Eye (tissue), 1 donor: ENCODE results near the gene TSPAN9.
A peak's percentile ranks its signal among the peaks of the same experiment; 100 is the strongest.

Source experiments
- DNase-seq: peaks from one replicate; pipeline ENCODE4 v3.0.0-alpha.2; 2015

Gene TSPAN9

DNA sequence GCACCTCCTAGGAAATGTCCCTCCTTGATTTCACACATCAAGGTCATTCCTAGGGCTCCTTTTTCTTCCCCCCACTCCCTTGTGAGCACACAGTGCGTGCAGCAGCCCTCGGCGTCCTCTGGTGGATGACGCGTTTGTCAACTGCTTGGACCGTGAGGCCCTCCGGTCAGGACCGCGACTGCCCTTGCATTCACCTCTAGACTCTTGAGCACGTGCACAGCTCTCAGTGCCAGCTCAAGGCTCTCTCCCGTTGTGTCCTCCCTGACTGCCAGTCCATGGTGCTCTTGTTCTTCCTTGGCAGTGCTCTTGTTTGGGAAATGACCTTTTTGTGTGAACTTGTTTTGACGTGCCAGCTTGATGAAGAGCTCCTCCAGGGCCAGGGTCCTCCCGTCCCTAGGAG, 67.9 kb downstream of the TSPAN9 start:
- peak; percentile 51 for DNase-seq

DNA sequence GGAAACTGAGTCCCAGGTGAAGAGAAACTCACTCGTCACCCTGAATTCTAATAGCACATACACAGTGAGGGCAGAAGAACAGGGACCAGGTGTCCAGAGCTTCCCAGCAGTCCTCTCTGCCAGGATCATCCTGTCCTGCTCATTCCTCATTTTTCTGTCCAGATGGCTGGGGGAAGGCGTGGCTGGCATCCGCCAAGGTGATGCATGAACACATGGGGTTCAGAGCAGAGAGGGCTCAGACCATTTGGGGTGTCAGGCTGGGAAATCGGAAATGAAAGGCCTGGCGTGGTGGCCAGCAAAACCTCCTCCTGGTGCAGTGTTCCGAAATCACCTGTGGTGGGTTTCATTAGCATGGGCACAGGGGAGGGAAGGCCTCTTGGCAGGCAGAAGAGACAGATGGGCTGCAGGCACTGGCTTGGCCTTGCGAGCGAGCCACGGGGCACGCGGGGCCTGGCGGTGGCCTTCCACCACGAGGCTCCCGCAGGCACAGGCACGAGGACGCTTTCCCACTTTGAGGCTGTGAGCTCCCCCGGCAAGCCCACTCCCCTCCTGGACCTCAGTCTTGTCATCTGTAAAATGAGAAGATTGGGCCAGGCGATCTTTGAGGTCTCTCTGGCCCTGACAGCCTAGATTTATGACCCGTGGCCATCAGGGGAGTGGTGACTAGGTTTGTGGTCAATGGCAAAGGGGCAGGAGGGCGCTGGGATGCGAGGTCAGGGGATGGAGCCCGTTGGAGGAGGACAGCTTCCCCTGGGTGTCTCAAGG, 68.5 kb downstream of the TSPAN9 start:
- DNase-seq, result no peak

DNA sequence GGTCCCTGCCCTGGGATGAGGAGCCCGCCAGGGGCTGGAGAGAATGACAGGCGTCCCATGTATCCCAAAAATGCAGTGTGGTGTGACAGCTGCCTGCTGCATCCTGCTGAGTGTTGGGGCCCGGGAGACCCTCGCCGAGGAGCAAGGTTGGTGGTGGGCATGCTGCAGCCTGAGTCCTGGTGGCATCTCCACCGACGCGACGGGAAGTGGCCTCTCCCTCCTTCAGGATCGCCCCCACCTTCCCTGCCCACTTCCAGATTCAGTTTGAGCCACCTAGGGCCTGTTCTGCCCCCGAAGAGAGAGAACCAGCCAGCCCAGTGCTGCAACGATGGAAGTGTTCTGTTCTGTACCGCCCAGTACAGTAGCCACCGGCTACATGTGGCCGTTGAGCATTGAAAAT, 70.1 kb downstream of the TSPAN9 start:
- no peak for DNase-seq

DNA sequence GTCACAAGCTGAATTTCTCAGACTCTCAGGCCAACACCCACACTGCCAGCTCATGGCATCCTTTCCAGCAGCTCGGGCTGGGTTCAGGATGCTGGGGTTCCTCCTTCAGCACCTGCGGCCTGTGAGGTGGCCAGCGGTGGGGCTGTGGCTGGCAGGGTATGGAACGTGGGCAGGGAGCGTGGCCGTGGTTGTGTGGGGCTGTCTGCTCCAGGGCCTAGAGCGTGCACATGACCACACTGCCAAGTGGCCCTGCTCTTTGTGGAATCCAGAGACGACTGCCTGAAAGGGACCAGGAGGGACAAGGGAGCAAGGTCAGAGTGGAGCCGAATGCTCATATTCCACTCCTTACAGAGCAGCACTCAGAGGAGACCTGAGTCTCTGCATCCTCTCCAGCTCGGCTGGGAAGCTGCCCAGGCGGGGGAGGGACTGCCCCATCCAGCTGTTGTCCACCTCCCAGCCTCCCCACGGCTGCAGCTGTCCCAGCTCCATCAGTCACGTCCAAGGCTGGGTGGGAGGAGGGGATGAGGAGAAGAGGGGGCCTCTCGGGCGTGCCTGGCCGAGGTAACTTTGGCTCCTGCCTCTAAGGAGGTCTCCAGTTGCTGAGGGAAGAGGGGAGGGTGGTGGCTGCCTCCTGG, 71.3 kb downstream of the TSPAN9 start:
- peak; percentile 52 for DNase-seq

DNA sequence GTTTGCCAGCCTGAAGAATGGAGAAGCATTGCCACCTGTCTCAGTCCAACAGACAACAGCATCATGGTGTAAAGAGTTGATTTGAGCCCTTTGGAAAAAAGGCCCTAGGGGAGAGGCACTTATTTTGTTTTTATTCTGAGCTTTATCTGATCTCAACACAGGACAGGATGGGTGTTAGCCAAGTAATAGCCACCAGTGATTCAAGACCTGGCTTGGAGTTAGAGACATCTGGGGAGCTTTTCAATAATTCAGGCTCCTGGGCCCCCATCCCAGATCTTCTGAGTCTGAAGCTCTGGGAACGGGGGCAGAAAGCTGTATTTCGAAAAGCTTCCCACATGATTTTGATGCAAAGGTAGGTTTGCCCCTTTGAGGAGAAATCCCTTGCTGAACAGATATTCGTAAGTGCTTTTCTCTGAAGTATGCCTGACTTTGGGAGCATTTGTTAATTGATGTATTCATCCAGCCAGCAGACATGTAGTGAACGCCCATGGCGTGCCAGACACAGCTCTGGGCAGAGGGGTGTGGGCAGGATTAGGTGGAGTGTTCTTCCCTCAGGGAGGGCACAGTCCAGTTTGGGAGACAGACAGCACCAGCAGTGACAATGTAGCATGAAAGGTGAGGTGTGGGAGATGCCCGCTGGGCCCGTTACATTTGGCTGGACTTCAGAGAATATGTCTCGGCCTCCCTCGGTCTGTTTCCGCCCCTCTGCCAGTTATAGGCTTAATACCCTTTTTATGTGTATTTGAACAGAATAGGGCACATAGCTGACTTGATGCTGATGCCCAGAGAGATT, 72.5 kb downstream of the TSPAN9 start:
- DNase-seq, result no peak

DNA sequence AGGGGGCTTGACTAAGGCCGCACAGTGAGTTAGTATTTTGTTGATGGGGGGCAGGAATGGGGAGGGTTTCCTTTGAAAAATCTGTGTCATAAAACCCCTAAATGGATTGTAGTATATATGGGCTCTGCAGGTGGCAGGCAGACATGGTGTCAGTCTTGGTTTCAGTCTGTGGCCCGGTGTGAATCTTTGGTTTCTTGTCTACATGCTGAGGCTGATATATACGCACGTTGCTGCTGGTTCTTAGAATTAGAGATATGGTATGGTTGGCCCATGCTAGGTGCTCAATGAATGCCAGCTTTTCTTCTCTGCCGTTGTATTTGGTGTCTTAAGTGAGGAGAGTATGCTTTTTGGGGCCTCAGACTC, 73.1 kb downstream of the TSPAN9 start:
- DNase-seq, result no peak

DNA sequence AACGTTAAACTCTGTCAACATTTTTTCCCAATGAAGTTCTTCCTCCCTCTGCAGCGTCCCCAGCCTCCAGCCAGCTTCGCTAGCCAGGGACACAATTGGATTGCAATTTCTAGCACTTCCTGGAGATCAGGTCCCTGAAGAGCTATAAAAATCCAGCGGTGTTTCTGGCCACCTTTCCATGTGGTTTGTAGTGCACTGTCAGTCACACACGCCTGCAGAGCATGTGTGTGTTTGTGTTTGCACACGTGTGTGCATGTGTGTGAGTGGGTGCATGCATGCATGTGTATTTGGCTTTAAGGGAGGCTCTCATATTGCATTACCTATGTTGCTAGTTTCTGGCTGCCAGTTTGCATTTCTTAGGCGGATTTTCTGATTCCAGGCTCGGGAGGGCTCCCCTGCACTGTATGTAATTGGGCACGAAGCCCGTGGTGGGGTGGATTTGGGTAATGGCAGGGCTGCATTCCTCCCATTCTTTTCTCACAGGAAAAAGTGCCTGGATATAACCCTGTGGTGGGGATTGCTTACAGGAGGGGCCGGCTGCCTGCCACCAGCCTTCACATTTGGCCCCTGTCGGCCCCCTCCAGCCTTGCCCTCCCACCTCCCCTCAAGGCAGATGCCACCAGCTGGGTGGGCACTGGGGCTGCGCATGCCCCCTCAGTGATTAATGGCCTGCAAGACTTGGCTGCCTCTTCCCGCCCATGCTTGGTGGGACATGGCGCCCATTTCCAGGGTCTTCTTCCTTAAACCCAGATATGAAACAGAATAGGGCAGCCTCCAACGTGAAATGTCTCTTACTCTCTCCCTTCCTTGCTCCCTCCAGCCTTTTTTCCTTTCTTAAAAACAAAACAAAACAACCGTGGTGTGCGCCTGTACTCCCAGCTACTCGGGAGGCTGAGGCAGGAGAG, 74.0 kb downstream of the TSPAN9 start:
- peak; percentile 74 for DNase-seq

DNA sequence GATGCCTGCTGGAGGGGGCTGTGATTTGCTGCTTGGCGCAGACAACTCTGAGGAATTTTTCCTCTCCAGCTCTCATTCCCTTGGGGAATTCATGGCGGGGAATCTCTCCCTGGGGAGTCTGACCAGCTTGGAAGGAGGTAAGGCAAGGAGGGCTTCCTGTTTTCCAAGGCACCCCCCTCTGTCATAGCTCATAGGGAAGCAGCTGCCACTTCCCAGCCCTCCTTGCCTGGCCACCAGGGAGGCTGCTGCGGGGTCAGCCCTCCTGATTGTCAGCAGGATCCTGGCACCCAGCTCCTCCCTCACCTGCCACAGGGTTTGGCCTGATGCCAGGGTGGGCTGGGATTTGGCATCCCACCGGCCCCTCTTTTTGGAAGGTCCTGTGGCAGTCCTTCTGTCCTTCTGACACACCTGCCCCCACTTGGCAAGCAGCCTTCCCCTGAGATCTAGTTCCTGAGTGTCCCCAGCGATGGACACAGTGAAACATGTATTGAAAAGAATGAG, 74.9 kb downstream of the TSPAN9 start:
- no peak for DNase-seq

DNA sequence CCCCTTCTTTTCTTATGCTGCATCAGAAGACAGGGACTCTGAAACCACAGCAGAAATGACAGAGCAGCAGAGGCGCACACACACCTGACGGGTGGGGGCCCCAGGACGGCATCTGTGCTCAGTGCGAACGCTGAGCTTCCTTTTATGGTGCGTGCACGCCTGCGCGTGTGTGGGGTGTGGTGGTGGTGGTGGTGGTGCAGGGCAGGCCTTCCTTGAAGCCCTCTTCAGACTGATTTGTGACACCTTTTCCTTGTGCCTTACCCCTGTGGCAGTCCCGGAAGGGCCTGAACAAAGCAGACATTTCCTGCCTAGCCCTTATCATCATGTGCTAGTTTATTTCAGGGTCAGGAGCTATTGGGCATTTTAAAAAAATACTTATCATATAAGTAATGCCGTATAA, 75.7 kb downstream of the TSPAN9 start:
- no peak for DNase-seq

DNA sequence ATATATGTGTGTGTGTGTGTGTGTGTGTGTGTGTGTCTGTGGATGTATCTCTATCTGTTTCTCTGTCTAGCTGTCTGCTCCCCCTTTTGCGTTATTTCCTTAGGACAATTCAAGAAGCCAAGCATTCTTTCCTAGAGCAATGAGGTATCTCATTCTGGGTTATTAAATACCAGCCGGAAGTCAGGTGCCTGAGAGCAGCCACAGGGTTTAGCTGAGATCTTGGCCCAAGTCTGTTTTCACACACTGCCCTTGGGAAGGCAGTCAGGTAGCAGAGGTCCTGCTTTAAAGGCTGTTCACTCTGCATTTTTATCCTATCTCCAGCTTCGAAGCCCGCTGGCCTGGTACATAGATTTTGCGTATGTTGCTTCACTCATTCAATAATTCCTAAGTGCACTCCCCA, 76.8 kb downstream of the TSPAN9 start:
- no peak for DNase-seq

DNA sequence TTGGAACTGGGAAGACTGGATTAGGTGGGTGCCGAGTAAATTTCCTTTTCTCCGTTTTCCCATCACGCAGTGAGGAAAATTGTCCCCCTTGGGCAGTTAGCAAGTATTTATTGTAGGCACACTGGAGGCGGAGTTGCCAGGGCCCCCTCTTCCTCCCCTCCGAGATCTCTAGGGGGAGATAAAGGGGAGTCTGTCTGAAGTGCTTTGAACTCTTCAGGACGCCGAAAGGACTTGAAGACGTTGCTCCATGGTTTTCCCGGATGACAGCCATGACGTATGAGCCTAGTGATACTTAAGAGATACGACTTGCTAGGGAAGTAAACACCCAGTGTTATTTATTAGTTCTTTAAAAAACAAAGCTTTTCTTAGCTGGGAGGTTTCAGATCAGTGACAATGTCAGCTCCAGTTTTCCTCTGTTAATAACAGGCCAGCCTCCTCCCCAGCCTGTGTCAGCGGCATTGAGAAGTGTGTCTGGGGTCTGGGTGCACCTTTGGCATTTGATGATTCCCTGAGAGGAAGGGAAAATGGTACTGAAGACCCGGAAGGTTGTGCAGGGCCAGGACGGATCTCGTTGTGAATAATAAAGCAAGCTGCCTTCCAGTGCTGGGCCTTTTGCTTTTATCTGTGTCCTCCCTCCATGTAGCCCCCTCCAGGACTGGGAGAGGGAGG, 78.7 kb downstream of the TSPAN9 start:
- DNase-seq, result no peak

DNA sequence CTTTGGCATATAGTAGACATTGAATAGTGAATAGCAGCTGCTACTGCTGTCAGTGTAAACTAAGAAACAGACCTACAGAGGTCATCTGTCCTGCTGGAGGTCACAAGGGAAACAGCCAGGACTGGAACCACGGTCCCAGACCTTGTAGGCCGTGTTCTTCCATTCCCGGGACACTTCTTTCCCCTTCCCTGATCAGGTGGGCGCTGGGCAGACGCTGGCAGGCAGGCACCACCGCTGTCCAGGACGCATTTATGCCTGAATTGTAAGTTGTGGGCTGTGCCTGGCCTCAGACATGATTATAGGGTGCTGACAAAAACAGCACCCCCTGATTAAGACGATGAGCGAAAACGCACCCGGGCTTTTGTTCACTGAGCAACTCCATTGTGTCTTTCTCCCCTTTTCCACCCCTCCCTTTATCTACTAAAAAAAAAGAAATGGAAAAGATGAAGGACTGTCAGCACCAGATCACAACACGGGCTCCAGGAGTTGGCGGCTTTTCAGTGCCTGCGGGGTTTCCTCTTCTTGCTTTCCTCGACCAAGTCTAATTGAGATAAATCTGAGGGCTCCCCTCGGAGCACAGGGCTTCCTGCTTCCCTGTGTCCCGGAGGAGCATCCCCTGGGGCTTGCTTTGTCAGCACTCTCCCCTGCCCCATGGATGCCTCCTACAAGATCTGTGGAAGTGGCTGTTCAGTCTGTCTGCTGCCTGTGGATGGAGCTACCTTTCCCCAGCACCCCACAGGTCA, 80.6 kb downstream of the TSPAN9 start:
- DNase-seq, result no peak

DNA sequence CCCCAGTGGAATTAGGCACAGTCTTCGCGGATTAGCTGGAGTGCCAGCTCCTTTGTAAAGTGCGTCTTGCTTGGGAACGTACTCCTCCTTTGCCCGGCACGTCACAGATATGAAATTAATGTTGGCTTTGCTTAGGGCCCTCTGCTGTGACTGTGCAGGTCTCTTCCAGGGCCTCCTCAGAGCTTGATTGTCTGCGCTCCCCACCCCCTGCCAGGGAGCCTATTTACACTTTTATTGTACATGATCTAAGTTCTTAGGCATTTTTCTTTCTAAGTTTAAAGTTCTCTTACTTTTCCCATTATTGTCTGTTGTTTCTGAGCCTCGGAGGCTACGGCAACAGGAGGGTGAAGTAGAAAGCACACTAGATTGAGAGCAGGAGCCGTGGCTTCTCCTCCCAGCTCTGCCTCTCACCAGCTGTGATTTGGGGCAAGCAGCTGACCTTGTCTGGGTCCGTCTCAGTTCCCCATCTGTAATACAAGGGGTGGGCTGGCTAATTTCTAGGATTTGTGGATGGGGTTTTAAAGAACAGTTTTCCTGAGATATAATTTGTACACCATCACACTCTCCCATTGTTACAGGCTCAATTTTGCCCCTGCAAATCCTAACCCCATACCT, 81.8 kb downstream of the TSPAN9 start:
- DNase-seq, result peak; percentile 51

DNA sequence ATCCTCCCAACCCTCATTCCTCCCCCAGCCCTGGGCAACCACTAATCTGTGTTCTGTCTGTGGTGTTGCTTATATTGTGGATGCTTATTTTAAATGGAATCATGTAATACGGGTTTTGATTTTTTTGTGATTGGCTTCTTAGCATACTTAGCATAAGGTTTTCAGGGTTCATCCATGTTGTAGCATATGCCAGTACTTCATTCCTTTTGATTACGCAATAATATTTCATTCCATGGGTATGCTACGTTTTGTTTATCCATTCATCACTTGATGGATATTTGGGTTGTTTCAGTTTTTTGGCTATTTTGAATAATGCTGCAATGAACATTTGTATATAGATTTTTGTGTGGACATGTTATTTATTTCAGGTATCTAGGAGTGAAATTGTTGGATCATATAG, 82.9 kb downstream of the TSPAN9 start:
- DNase-seq, result no peak

DNA sequence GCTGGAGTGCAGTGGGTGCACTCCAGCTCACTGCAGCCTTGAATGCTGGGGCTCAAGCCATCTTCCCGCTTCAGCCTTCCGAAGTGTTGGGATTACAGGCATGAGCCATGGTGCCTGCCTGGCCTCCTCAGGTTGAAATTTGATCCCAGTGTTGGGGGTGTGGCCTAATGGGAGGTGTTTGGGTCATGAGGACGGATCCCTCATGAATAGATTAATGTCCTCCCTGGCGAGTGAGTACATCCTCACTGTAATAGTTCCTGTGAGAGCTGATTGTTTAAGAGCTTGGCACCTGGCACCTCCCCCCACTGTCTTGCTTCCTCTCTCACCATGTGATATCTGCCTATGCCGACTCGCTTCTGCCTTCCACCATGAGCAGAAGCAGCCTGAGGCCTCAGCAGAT, 84.7 kb downstream of the TSPAN9 start:
- DNase-seq, result no peak

DNA sequence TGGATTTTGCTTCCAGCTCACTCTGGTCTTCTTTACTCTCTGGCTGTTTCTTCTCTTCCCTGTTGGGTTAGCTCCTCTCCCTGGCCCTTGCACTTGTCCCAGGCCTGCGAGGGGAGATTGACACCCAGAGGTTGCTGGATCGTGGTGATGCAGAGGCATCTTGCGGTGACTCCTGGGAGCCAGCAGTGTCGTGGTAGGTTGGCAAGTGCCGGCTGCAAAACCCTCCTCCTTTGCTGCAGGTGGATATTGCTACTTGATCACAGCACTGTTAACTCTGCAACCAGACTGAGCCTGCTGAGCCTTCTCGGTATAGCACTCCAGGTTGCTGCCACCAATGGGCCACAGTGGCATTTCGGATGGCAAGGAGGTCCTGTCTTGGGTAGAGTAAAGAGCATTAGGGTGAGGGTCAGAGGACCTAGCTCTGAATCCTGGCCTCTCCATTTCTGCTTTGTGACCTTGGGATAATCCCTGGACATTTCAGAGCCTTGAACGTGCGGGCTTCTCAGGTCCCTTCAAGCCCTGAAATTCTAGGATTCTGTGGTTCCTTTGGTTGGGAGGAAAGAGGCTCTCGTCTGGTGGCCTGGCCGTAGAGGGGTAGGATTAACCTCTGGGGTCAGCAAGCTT, 87.4 kb downstream of the TSPAN9 start:
- no peak for DNase-seq

DNA sequence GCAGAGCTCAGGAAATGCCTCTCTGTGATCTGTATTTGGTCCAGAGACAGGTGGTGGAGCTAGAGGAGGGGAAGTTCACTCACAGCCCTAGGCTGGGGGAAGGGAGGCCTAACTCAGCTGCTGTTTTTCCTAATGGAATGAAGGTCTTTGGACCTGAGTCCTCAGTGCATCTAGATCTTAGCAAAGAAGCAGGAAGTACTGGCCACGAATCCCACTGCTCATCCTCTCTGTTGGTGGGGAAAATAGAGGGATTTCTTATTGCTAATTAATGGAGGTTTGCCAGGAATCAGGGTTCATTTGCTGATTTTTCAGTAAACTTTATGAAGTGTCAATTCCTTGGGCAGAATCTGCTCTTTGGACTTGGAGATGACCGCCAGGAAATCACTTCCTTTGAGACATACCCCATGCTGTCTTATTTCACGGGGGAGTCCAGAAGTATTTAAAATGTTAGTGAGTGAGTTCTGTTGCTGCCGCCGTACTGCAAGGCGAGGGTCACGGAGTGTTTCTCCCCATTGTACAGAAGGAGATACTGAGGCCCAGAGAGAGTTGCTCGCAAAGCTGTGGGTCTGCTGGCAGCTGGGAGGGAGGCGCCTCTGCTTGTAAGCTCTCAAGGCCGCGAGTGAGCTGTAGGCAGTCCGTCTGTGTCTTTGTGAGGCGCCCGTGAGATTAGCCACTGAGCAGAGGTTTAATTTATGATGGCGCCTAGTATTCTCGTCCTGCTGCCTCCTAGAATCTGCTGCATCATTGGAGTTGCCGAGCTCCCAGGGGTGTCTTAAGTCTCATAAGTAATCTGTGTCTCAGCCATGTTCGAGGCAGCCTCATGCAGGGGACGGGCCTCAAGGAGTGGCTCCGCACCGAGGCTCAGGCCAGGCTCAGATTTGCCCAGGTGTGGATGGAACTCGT, 88.2 kb downstream of the TSPAN9 start:
- no peak for DNase-seq

DNA sequence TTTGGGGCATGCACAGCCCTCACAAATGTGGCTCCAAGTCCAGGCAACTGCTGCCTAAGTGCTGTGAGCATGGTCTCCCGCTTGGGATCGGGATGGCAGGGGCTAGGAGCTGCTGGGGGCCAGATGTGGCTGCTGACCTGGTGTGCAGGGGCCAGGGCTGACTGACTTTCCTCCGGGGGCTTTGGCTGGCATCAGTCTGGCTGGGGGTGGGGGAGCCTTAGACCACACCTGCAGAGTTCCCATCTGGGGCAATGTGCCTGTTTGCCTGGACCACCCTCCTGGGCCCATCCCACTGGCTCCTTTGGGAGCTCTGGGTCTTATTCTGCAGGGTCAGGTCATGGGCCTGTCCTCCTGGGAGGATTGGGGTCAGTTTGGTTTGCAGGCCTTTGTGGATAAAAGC, 90.5 kb downstream of the TSPAN9 start:
- DNase-seq, result no peak
